Activated CD4-positive, alpha-beta T cell treated with anti-CD3 and anti-CD28 coated beads, Interleukin-2, Interleukin-4, amounts not matched to agents 100 ng/mL and 50 ng/mL, durations not matched to agents 16 hours and 8 hours (primary cell): ENCODE measurements around the gene BNC2.
"Not testable (repeated sequence)": the region's sequence is repeated elsewhere in the genome, so short reads cannot be mapped to it uniquely, and the experiment has no call there.

Experiments used
- DNase-seq: peaks from one replicate; pipeline ENCODE4 v3.0.0-alpha.2; 2020; ENCODE audit warnings: low spot score

Gene BNC2

DNA sequence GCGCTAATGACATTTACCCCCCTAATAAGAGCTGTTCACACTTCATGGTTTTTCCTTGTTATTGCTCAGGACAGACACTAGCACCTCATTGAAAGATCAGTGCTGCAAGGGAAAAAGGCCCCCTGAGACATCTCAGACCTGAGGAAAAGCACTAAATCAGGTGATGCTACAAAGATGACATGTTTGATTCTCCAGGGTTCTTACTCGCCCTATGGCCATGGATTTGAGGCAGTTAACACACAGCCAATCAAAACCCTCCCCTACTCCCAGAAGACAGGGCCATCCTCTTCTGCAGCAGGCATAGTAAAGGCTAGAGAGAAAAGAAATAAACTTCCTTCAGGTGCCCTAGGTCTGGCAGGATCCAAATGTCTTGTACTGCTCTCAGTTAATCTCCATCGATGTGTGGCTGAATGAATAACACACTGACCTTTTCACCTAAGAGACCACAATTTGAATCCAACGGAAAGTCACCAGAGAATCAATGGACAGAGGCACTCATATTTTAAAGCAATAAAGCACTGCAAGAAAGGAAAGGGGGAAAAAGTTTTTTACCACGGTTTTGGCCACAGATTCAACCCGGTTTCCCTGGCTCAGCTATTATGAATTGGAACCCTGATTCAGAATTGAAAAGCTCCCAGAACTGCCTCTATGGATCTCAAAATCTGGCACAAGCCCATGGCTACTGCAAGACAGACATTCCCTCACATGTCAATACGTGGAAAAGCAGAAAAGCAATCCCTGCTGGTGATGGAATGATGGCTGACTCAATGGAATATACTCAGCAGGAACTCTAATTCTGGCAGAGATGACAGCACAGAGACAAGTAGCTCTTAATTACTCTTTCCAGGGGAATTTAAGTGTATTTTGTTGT is 329.5 kb downstream of the BNC2 start:
- no peak for DNase-seq

DNA sequence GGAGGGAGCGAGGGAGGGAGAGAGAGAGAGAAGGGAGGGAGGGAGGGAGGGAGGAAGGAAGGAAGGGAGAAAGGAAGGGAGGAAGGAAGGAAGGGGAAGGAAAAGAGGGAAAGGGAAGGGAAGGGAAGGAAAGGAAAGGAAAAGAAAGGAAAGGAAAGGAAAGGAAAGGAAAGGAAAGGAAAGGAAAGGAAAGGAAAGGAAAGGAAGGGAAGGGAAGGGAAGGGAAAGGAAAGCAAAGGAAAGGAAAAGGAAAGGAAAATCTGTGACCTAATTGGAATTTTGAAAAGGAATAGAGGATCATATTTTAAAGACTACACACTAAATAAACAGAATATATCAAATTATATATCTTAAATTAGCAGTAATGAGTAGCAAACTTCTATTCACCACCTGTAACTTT is 330.8 kb downstream of the BNC2 start:
- not testable (repeated sequence) for DNase-seq

DNA sequence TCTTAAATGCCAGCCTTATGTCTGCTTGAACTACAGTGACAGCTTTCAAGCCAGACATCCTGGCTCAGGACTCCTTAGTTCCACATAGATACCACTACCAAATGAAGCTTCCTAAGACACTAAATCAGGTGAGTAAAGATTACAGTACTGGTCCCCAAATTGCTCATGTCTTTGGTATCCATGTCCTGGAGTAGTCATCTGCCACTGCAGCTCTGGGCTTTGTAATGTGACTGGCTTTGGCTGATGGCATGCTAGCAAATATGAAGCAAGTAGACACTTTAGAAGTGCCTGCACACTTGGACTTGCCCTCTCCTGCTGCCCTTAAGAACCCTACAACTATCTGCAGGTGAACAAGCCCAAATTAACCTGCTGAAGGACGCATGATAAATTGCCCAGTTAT is 334.9 kb downstream of the BNC2 start:
- DNase-seq, result no peak

DNA sequence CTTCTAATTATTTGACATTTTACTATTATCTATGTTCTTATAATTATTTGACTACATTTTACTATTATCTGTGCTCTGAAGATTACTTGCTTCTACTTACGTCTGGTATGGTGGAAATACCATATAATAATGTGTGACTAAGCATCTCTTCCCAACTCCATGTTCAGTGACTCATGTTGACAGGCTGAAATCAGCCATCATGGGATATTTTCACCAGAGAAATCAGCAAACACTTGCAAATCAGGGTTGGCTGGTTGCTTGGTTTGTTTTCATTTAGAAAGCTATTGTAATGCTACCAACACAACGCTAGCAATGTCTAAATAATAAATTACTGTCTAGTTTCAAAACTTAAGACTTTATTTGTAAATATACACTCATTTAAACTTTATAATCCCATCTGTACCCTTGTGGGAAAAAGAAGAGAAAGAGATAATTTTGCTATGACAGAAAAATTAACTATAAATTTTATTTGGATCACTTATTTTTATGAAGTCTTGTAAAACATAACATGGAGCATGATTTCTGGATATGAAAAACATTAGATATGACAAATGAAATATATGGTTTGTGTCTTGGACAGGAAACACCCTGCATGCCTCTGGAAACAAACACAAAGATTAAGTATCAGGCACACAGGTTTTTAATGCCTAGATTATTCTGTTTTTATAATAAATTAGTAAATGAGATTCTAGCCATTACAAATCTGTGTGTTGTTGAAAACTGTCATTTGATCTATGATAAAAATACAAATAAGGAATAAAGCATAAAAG is 337.6 kb downstream of the BNC2 start:
- no peak for DNase-seq

DNA sequence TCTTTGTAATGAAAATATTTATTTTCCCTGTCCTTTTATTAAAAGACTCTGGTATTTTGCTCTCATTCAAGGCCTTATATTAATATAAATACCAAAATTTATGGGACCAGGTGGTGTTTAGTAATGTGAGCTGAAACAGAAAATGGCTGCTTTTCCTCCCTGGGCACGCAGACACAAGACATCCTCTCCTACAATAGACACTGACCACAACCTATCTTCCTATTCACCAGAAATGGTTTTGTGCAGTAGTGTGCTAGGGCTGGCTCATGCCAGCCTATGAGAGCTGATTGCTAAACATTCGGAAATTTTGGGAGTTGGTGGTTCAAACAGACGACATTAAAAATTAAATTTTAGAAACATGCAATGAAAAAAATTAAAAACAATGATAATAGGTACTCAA is 338.2 kb downstream of the BNC2 start:
- no peak for DNase-seq

DNA sequence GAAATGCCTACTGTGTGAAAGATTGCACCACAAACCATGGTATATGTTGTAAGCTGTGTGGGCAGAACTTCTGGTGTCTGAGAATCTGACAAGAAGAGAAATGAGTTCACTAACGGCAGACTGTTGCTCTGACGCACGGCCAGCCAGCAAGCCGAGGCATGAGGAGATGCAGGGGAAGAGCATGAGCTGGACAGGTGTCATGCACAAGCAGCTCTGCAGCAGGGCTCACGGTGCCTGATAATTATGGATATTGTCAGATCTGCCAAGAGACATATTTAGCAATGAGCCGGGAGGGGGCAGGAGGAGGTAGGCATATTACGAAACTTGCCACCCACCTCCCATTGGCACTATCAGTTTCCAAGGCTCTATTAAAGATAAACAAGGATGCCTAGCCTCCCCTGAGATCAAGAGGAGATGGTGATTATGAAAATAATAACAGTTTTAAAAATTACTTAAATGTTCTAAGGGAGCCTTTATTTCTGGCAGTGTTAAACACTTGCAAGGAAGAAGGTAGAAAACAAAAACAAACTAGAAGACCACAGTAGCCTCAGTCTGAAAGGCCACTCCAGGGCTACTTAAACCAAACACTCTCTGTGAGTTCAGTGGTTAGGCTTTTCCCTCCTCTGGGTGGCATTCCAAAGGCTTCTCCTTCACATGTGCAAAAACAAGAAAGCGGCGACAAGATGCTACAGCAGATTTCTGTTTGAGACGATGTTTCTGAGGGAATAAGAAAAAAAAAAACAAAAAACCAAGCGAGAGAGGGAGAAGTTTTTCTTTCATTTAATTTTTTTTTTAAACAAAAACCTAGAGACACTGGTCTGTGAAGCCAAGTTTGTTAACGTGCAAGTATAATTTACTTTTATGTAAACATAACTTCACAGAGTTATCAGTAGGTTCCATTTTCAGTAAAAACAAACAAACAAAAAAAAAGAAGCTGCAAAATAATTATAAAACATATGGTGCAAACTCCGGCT is 339.5 kb downstream of the BNC2 start:
- DNase-seq, result no peak

DNA sequence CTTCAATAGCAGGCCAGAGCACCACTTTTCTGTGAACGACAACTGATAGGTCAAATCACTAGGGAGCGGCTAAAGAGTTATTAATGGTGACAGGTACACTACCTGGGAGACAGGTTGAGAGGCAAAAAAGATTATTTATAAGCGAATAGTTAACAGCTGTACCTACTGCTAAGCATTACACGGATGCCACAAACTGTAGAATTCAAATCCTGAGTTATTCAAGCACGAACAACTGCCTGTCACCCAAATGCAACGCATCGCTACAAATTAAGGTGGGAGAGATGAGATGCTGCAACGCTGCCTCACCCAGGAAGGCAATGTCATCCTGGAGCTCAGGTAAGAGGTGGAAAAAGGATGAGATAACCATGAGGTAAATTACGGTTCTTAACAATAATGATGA is 342.9 kb downstream of the BNC2 start:
- DNase-seq, result no peak

DNA sequence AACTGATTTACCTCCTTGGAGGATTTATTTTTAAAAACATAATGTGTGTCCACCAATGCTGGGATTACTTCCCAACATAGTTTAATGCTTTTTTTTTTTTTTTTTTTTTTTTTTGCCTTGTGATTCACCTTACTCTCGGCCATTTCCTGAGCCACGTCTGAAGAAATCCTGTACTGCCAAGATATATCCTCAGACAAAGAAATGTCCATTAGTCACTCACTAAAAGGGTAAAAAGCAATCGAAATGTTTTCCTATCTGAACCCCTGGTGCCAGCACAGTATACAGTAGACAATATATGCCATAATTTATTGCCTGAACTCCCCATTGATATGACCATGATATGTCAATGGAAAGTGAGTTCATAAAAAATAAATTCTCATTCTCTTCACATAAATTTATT is 344.1 kb downstream of the BNC2 start:
- DNase-seq, result no peak

DNA sequence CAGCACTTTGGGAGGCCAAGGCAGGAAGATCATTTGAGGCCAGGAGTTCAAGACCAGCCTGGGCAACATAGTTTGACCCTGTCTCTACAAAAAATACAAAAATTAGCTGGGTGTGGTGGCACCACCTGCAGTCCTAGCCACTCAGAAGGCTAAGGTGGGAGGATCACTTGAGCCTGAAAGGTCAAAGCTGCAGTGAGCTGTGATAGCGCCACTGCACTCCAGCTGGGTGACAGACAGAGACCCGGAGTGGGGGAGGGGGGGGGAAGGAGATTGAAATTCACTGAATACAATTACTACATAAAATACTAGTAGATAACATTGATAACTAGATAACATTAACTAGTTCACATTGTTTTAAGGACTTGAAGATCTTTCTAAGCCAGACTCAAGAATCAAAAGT is 345.6 kb downstream of the BNC2 start:
- DNase-seq, result no peak

DNA sequence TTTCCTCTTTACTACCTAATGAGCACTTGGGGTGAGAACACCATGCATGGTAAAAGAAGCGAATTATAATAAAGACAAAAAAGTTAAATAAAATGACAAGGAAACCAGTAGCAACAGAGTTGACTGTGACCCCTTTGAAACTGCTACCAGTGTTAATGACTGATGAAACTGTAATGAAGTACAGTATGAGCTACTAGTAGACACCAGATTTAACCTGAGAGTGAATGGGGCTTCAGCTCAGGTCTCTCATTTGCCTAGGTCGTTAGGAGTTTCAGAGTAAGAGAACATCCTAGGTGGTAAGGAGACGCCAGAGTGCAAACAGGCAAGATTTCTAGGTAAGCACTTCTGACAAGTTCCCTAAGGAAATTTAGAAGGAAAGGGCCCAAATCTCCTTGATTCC is 346.4 kb downstream of the BNC2 start:
- no peak for DNase-seq

DNA sequence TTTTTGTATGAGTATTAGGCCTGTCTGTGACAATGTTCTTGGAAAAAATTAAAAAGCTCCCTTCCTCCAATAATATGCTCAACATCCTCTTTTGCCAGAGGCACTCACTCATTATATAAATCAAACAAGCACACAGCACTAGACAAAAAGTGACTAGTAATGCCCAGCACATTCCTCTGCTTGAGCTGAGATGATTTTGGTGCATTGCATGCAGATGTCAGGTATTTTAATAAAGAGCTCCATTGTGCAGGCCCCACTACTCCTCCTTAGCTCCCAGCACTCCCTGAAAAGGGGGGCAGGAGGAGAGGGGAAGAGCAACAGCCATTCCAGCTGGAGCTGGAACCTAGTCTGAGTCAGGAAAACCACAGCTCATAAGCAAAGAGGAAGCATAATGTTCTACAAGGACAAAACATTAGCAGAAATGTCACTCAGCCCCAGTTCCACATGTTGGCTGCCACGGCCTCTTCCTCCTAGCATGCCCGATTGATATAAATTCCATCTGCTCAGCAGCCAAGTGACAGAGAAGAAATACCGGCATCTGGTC is 348.5 kb downstream of the BNC2 start:
- no peak for DNase-seq

DNA sequence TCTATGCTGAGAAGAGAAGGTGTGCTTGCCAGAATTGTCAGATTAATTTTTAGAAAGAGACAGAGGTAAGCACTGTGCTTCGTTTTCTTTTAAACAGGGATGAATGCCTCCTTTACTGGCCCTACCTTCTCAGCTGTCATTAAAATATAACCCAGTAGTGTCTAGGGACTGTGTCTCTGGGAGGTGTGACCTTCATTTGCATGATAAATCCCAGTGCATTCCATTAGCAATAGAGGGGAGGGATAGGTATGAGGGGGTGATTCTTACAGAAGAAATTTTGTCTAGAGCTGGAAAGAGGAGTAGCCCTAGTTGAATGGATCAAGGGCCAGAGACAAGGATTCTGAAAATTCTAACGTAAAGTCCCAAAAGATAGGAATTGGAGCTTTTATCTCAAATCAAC is 351.5 kb downstream of the BNC2 start:
- no peak for DNase-seq

DNA sequence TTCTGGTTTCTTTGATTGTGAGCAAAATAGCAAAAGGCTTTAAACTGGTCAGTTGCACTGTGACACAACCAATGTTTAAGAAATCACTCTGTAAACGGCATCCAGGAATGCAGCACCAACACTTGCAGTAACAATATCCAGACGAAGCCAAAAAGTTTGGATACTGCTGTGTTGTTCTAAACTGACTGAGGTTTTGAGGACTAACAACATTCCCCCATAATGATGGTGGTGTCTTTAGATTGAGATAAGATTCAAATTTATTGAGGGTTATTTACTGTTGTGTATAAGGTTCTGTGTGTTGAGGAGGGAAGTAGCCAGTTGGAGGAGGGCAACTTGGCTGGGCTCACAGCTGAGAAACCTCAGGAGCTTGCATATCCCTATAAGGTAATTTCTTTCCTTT is 353.6 kb downstream of the BNC2 start:
- DNase-seq, result no peak

DNA sequence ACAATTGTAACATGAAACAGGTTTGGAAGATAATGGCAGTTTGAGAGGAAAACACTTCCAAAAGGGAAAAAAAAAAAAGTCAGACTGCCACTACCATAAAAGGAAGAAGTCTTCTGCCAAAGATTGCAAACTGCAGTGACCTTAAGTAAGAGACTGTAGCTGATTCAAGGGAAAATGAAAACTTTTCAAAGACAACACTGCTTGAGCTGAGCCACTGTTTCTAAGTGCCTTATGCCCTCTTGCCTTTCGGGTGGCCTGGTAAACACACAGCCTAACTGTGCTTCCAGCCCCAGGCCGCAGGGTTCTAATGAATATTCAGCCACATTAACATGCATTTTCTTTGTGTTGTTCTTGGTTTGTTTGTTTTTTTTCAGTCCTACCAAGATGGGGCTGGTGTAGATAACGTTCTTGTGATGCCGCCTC is 354.6 kb downstream of the BNC2 start:
- DNase-seq, result no peak

DNA sequence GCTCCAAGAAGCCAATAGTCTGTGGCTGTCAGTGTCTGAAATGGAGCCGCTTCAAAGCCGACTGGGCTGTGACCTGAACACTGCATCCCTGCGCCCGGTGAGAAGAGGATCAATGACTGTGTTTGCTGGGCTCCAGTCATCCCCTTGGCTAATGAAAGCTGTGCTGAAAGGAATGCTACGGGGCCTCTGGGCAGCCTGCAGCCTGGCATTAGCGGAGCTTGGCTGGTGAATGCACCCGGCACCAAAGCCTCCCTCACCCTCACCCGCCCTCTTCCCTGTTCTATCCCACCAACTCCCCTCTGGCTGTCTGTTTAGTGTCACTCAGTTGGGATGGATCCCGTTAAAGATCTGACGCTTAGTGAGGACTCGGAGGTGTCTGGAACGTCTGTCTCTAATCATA is 355.3 kb downstream of the BNC2 start:
- DNase-seq, result no peak

DNA sequence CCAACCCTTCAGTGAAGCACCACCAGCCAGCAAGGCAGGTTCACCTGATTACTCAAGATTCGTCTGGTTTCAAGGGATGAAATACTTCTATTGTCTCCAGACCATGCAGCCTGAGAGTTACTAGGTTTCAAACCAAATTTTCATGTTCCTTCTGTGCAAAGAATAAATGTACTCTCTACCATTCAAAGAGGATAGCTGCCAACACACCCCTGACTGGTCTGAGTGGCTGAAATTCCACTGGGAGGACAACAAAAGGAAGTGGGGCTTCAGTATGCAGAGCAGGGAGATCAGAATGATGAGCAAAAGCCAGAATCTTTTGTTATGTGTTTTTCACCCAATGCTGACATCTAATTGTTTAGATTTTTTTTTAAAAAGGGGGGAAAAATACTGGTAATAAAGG is 356.3 kb downstream of the BNC2 start:
- DNase-seq, result no peak

DNA sequence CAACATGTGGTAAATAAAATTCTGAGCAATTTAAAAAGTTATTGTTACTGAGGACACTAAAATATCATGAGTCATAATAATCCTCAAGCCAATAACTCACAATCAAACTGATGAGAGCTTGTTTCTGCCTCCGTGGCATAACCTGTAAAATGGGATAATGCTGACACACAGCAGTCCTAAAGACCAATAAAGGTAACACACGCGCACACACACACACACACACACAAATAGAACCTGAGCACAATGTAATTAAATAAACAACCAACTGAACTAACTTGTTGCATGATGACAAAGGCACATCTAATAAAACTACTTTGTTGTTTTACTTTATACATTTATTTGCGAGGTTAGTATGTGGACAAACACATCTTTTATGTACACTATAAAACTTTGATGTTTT is 358.2 kb downstream of the BNC2 start:
- no peak for DNase-seq

DNA sequence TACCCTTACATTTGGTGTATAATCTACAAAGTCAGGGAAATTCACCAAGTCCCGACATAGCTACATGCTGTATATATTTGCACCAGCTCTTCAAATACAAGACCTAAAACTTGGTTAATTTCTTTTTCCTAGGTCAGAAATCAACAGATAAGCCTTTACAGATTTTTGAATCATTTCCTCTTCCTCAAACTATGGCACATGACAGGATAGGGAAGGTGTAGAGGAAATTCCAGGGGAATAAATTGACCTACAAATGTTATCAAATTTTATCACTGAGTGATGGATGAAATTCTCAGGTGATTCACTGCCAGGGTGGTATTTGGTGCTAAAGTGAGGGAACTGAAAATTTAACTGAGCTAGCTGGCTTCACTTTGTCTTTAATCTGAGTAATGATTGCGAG is 360.0 kb downstream of the BNC2 start:
- DNase-seq, result no peak

DNA sequence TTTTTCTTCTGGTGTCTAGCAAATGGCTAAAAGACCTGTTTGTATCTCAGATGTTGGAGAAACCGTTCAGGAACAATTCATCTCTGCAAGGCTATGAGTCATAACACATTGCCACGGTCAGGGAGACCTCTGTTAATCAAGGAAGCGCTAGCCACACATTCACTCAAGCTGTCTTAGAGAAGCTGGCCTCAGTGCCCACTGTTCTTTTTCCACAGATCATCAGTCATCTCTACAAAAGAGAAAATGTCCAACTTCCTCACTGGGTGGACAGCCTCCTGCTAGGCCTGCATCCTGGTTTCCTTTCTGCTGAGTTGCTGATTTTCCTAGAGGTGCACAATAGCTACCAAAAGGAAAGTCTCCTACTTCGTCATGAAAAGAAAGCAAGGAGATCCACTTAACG is 360.5 kb downstream of the BNC2 start:
- no peak for DNase-seq

DNA sequence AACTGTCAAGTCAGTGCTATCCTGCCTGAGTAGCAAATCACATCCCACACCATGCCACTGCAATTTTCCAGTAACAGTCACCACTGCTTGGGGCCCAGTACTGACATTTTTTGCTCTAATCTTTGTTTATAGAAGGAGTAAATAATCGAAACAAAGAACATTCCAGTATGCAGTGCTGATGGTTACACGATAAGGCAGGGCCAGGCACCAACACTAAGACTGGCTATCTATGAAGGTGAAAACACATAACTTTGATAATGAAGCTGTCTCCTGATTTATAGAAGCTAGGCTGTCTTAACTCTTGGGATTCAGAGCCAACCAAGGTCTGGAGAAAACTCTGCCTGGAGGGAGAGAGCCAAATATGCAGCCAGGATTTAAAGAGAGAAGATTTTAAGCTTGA is 365.3 kb downstream of the BNC2 start:
- DNase-seq, result no peak

DNA sequence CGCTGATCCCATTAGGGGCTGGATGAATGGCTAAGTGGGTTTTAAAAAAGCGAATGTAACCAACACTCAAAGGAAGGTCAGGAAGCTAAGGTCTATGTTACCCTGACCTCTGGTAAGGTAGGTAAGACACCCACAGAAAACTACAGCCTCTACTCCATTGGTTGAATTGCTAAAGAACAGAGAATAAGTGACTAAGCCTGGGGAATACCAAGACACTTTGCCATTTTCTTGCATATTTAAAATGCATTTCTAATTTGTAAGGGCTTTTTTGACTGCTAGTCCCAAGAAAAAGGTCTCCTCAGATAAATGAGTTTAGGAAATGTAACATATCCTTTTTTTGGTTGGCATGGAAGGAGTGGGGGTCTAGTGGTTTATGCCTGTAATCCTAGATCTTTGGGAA is 368.7 kb downstream of the BNC2 start:
- no peak for DNase-seq

DNA sequence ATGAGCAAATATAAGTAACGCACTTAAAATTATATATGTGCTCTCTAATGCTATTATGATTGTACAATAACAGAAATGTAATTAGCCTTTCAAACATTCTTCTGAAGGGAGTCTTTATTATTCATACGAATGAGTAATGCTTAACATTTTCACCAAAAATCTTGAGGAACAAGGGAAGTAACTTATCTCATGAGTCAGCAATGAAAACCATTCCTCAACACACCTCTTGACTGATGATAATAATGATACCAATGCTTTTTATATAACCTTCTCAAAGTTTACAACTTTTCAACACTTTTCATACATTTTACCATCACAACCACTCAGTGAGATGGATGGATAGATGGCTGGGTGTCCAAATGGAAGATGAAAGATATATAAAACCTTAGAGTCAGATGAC is 369.3 kb downstream of the BNC2 start:
- no peak for DNase-seq
